ENCODE data around the gene GALNT9.

DNA sequence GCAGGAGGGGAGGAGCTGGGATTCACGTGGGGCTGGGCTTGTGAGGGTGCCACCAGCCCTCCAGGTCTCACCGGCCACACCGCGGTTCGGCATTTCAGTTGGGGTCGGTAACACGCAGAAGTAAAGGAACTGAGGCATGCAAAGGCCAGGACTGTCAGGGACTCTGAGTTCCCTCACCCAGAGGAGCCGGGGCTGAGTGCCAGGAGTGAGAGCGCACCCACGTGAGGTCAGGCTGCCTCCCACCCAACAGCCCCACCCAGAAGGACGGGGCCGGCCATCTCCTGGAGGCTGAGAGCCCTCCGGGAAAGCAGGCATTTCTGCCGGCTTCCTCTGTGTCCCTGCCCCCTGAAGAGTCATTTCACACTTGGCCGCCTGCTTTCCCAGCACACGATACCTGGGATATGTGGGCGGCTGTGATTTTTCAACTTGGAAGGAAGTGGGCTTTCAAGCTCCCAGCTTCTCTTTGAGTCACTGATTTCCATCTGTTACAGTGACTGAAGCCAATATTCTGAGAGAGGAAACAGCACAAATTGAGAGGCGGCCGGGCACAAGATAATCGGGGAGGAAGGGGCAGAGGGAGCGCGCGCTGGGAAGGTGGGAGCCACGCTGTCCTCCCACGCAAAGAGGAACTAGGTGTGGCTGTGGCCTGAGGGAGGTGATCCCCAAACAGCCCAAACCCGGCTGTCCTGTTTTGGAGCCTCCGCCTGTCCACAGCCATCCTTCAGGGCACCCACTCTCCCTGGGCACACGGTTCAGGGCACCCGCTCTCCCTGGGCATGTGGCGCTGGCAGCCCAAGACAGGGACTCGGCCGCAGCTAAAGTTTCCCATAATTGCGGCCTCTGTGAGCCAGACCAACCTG, 19.0 kb downstream of the GALNT9 start:
- TF ChIP-seq, protein P1, sequence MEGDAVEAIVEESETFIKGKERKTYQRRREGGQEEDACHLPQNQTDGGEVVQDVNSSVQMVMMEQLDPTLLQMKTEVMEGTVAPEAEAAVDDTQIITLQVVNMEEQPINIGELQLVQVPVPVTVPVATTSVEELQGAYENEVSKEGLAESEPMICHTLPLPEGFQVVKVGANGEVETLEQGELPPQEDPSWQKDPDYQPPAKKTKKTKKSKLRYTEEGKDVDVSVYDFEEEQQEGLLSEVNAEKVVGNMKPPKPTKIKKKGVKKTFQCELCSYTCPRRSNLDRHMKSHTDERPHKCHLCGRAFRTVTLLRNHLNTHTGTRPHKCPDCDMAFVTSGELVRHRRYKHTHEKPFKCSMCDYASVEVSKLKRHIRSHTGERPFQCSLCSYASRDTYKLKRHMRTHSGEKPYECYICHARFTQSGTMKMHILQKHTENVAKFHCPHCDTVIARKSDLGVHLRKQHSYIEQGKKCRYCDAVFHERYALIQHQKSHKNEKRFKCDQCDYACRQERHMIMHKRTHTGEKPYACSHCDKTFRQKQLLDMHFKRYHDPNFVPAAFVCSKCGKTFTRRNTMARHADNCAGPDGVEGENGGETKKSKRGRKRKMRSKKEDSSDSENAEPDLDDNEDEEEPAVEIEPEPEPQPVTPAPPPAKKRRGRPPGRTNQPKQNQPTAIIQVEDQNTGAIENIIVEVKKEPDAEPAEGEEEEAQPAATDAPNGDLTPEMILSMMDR (conservative IDR thresholded peaks at IDR 0.05 in 1 of 2, IDR thresholded peaks at IDR 0.05 in 1 of 2; ENCODE audit: extremely low read depth in 1 of 2, insufficient read depth in 1 of 2, low read depth in 1 of 2, low read length in 2 of 2), result no peak
- TF ChIP-seq EZH2 (IDR thresholded peaks at IDR 0.05; ENCODE audit: borderline replicate concordance, low read length), result no peak

Measured in mammary epithelial cell (primary cell).